Activated CD8-positive, alpha-beta T cell treated with anti-CD3 and anti-CD28 coated beads, Interleukin-2, amount 10 ng/mL, durations not matched to agents 7 days and 5 days (primary cell): Measurements from ENCODE around the gene BCAS3. TPM values are rescaled to one million over a fixed set of nuclear protein-coding genes. Genes with fewer than 3 reads are reported as not detected.
"Not testable (repeated sequence)": the region's sequence is repeated elsewhere in the genome, so short reads cannot be mapped to it uniquely, and the experiment has no call there.

Source experiments
- ATAC-seq: fragments of 150-1000 bp; cut with Tn5 transposase; one replicate; pipeline ENCODE4 v1.10.0; 2021; ENCODE audit warnings: moderate library complexity
- CTCF ChIA-PET: fragments of 350-600 bp; sonication (Branson Sonifier 250); formaldehyde crosslinking; loops from one replicate; lab custom pipeline; 2021; ENCODE audit warnings: antibody characterized with exemption; lab: Charles Lee
- POLR2A ChIA-PET: fragments of 350-600 bp; sonication (Branson Sonifier 250); formaldehyde crosslinking; loops from one replicate; lab custom pipeline; 2021; ENCODE audit warnings: antibody characterized with exemption; lab: Charles Lee
- DNase-seq: peaks from one replicate; pipeline ENCODE4 v3.0.0-alpha.2; 2020
- H3K27ac Mint-ChIP-seq: one replicate; pipeline ENCODE4 v1.8.0; 2021; ENCODE audit warnings: mild to moderate bottlenecking, mixed read lengths
- H3K27me3 Mint-ChIP-seq: one replicate; pipeline ENCODE4 v1.8.0; 2021; ENCODE audit warnings: low read depth, mixed read lengths
- H3K36me3 Mint-ChIP-seq: one replicate; pipeline ENCODE4 v1.8.0; 2021; ENCODE audit warnings: low read depth, mixed read lengths
- H3K4me1 Mint-ChIP-seq: one replicate; pipeline ENCODE4 v1.8.0; 2021; ENCODE audit warnings: low read depth, mixed read lengths
- H3K4me3 Mint-ChIP-seq: one replicate; pipeline ENCODE4 v1.8.0; 2021; ENCODE audit warnings: mild to moderate bottlenecking, mixed read lengths
- H3K9me3 Mint-ChIP-seq: one replicate; pipeline ENCODE4 v1.8.0; 2022; ENCODE audit warnings: mixed read lengths; ENCODE audit not compliant: insufficient read depth
- total RNA-seq, 2 experiments: library from RNA; stranded (reverse); gene quantifications; one replicate each; pipeline ENCODE4 v1.2.3, GENCODE V29; 2021

The BCAS3 gene
- total RNA-seq, 2 experiments from 2014 or later, result 13.0 to 16.3 TPM

GRCh38 chr17:61426482-61427304 is 749.0 kb downstream of the BCAS3 start:
- Mint-ChIP-seq H3K9me3 (no peaks in the 10 kb centered on the region), H3K4me3 (no peak overlapping the region), H3K36me3 (no peaks in the 10 kb centered on the region), H3K27me3 (peaks cover 30% of the 10 kb centered on the region), H3K27ac (no peak overlapping the region), H3K4me1 (no peaks in the 10 kb centered on the region)
- CTCF ChIA-PET, result interaction anchor here (1.4 kb wide), 1 partner anchor 10 kb away, joined by 3 read pairs; no protein-coding TSS in a partner anchor
- DNase-seq (no peak), ATAC-seq (no peak)
- POLR2A ChIA-PET, result no interaction called here

- Mint-ChIP-seq H3K36me3 (no peaks in the 10 kb centered on the region), H3K9me3 (no peaks in the 10 kb centered on the region), H3K4me3 (no peak overlapping the region), H3K27me3 (peaks cover 25% of the 10 kb centered on the region), H3K4me1 (no peaks in the 10 kb centered on the region), H3K27ac (no peak overlapping the region)
- ChIA-PET CTCF (interaction anchor here (1.4 kb wide), 1 partner anchor 10 kb away, joined by 3 read pairs; no protein-coding TSS in a partner anchor), POLR2A (no interaction called here)
- ATAC-seq, result no peak
- no peak for DNase-seq
Observed at GRCh38 chr17:61427567-61427966, 749.9 kb downstream of the BCAS3 start.

- ATAC-seq (no peak), DNase-seq (no peak)
- CTCF ChIA-PET, result no interaction called here
- H3K4me3 Mint-ChIP-seq, result no peak overlapping the region
- H3K9me3 Mint-ChIP-seq, result no peaks in the 10 kb centered on the region
- no peaks in the 10 kb centered on the region for H3K4me1 Mint-ChIP-seq
- no peak overlapping the region for H3K27ac Mint-ChIP-seq
- POLR2A ChIA-PET, result no interaction called here
- peaks cover 29% of the 10 kb centered on the region for H3K27me3 Mint-ChIP-seq
- no peaks in the 10 kb centered on the region for H3K36me3 Mint-ChIP-seq
Observed at GRCh38 chr17:61429274-61429673, 751.6 kb downstream of the BCAS3 start.

- CTCF ChIA-PET, DNase-seq, POLR2A ChIA-PET, H3K4me3 Mint-ChIP-seq, H3K9me3 Mint-ChIP-seq, ATAC-seq, H3K4me1 Mint-ChIP-seq, H3K36me3 Mint-ChIP-seq, H3K27ac Mint-ChIP-seq: not testable (repeated sequence)
- H3K27me3 Mint-ChIP-seq, result peaks cover 33% of the 10 kb centered on the region
Observed at GRCh38 chr17:61429831-61430230, 752.2 kb downstream of the BCAS3 start.

GRCh38 chr17:61431594-61432311 is 754.1 kb downstream of the BCAS3 start:
- no peak overlapping the region for H3K4me3 Mint-ChIP-seq
- no peaks in the 10 kb centered on the region for H3K36me3 Mint-ChIP-seq
- ChIA-PET POLR2A (no interaction called here), CTCF (no interaction called here)
- no peak overlapping the region for H3K27ac Mint-ChIP-seq
- H3K9me3 Mint-ChIP-seq, result peaks cover 4% of the 10 kb centered on the region
- DNase-seq, result no peak
- peaks cover 38% of the 10 kb centered on the region for H3K27me3 Mint-ChIP-seq
- no peak for ATAC-seq
- no peaks in the 10 kb centered on the region for H3K4me1 Mint-ChIP-seq

GRCh38 chr17:61436273-61436672 is 758.6 kb downstream of the BCAS3 start:
- H3K9me3 Mint-ChIP-seq, result peaks cover 4% of the 10 kb centered on the region
- no peak overlapping the region for H3K27ac Mint-ChIP-seq
- DNase-seq (no peak), ATAC-seq (no peak)
- CTCF ChIA-PET, result interaction anchor here (1.6 kb wide), 1 partner anchor 10 kb away, joined by 3 read pairs; no protein-coding TSS in a partner anchor
- peaks cover 2% of the 10 kb centered on the region for H3K36me3 Mint-ChIP-seq
- POLR2A ChIA-PET, result no interaction called here
- H3K27me3 Mint-ChIP-seq, result peaks cover 44% of the 10 kb centered on the region
- no peak overlapping the region for H3K4me3 Mint-ChIP-seq
- H3K4me1 Mint-ChIP-seq, result peaks cover 3% of the 10 kb centered on the region

- peaks cover 45% of the 10 kb centered on the region for H3K27me3 Mint-ChIP-seq
- no peak overlapping the region for H3K27ac Mint-ChIP-seq
- peaks cover 4% of the 10 kb centered on the region for H3K9me3 Mint-ChIP-seq
- CTCF ChIA-PET, result interaction anchor here (1.6 kb wide), 1 partner anchor 10 kb away, joined by 3 read pairs; no protein-coding TSS in a partner anchor
- peaks cover 2% of the 10 kb centered on the region for H3K36me3 Mint-ChIP-seq
- ATAC-seq (no peak), DNase-seq (no peak)
- H3K4me3 Mint-ChIP-seq, result no peak overlapping the region
- POLR2A ChIA-PET, result interaction anchor here (0.6 kb wide), 1 partner anchor 523 kb away, joined by 3 read pairs; no protein-coding TSS in a partner anchor
- H3K4me1 Mint-ChIP-seq, result peaks cover 3% of the 10 kb centered on the region
Observed at GRCh38 chr17:61436995-61437704, 759.5 kb downstream of the BCAS3 start.

GRCh38 chr17:61440697-61441096 is 763.0 kb downstream of the BCAS3 start:
- ATAC-seq (no peak), DNase-seq (no peak)
- Mint-ChIP-seq H3K27me3 (peaks cover 34% of the 10 kb centered on the region), H3K36me3 (peaks cover 2% of the 10 kb centered on the region), H3K4me1 (peaks cover 3% of the 10 kb centered on the region), H3K4me3 (no peak overlapping the region), H3K27ac (no peak overlapping the region), H3K9me3 (no peaks in the 10 kb centered on the region)
- CTCF ChIA-PET, result no interaction called here
- POLR2A ChIA-PET, result no interaction called here

- H3K27me3 Mint-ChIP-seq, result peaks cover 32% of the 10 kb centered on the region
- ATAC-seq, DNase-seq, H3K27ac Mint-ChIP-seq, H3K36me3 Mint-ChIP-seq, H3K4me1 Mint-ChIP-seq, H3K4me3 Mint-ChIP-seq, POLR2A ChIA-PET, H3K9me3 Mint-ChIP-seq: not testable (repeated sequence)
- CTCF ChIA-PET, result interaction anchor here (1.1 kb wide), 1 partner anchor 128 kb away, joined by 3 read pairs; no protein-coding TSS in a partner anchor
Observed at GRCh38 chr17:61441507-61441906, 763.9 kb downstream of the BCAS3 start.

- ChIA-PET CTCF (interaction anchor here (1.1 kb wide), 1 partner anchor 127 kb away, joined by 3 read pairs; no protein-coding TSS in a partner anchor), POLR2A (no interaction called here)
- Mint-ChIP-seq H3K9me3 (no peaks in the 10 kb centered on the region), H3K36me3 (no peaks in the 10 kb centered on the region), H3K27ac (no peak overlapping the region), H3K27me3 (peaks cover 32% of the 10 kb centered on the region), H3K4me1 (peaks cover 3% of the 10 kb centered on the region), H3K4me3 (no peak overlapping the region)
- no peak for DNase-seq
- no peak for ATAC-seq
Observed at GRCh38 chr17:61442136-61442775, 764.6 kb downstream of the BCAS3 start.
